LNCaP clone FGC (cell line): Measurements from ENCODE around the gene EXPH5.
A peak's percentile ranks its signal among the peaks of the same experiment; 100 is the strongest.

Experiments
- DNase-seq: peaks from one replicate; pipeline ENCODE4 v3.0.0-alpha.2; 2011; ENCODE audit warnings: low read depth
- H3K4me3 ChIP-seq: 2 replicates; pipeline ENCODE4 v1.5.1; 2011; ENCODE audit warnings: mild to moderate bottlenecking, low read depth, low read length, control low read depth
- CTCF ChIP-seq: IDR thresholded peaks from 2 replicates; pipeline ENCODE4 v1.5.1; 2012; ENCODE audit warnings: mild to moderate bottlenecking; ENCODE audit not compliant: control insufficient read depth, insufficient read depth; ENCODE audit errors: extremely low read depth

EXPH5 gene

GRCh38 chr11:108568195-108568858, 25.2 kb downstream of the EXPH5 start:
- no peak overlapping the region for H3K4me3 ChIP-seq
- TF ChIP-seq CTCF, result no peak
- no peak for DNase-seq

- peak; percentile 75 for DNase-seq
- no peak for TF ChIP-seq CTCF
- no peak overlapping the region for H3K4me3 ChIP-seq
Measured at GRCh38 chr11:108565653-108566052, 27.9 kb downstream of the EXPH5 start.

GRCh38 chr11:108562746-108563581, 30.6 kb downstream of the EXPH5 start:
- no peak overlapping the region for H3K4me3 ChIP-seq
- TF ChIP-seq CTCF, result no peak
- no peak for DNase-seq

GRCh38 chr11:108561535-108561991, 32.0 kb downstream of the EXPH5 start:
- no peak overlapping the region for H3K4me3 ChIP-seq
- DNase-seq, result no peak
- TF ChIP-seq CTCF, result no peak

GRCh38 chr11:108559904-108560303, 33.7 kb downstream of the EXPH5 start:
- TF ChIP-seq CTCF, result no peak
- DNase-seq, result no peak
- no peak overlapping the region for H3K4me3 ChIP-seq

GRCh38 chr11:108559340-108559739, 34.2 kb downstream of the EXPH5 start:
- no peak for TF ChIP-seq CTCF
- no peak overlapping the region for H3K4me3 ChIP-seq
- DNase-seq, result no peak

GRCh38 chr11:108558222-108558621, 35.3 kb downstream of the EXPH5 start:
- H3K4me3 ChIP-seq, result no peak overlapping the region
- no peak for TF ChIP-seq CTCF
- no peak for DNase-seq
